ENCODE measurements around the gene SETX. TPM values are rescaled to one million over a fixed set of nuclear protein-coding genes. Genes with fewer than 3 reads are reported as not detected.

SETX gene
- total RNA-seq, 2 donors from 2014 or later = 25.8 to 36.8 TPM

GRCh38 chr9:132250324-132251262 lies 104.2 kb downstream of the SETX start:
- no peak for TF ChIP-seq CTCF (IDR thresholded peaks at IDR 0.05)
- intact Hi-C loops (cut with DNase I) = loop anchor here (5.0 kb wide), 1 partner anchor 488 kb away; no protein-coding TSS in a partner anchor
- Histone ChIP-seq H3K4me3 (no peak overlapping the region), H3K27me3 (peaks cover 6% of the 10 kb centered on the region), H3K4me1 (no peaks in the 10 kb centered on the region), H3K36me3 (no peaks in the 10 kb centered on the region), H3K9ac (ENCODE audit: low read depth in 2 of 2, low read length in 2 of 2) (no peak overlapping the region), H3K27ac (no peak overlapping the region), H3K9me3 (no peaks in the 10 kb centered on the region)
- no peak for DNase-seq

- Histone ChIP-seq H3K9ac (ENCODE audit: low read depth in 2 of 2, low read length in 2 of 2) (no peak overlapping the region), H3K36me3 (no peaks in the 10 kb centered on the region), H3K9me3 (no peaks in the 10 kb centered on the region), H3K27ac (no peak overlapping the region), H3K27me3 (peaks cover 7% of the 10 kb centered on the region), H3K4me3 (no peak overlapping the region), H3K4me1 (no peaks in the 10 kb centered on the region)
- no peak for TF ChIP-seq CTCF (IDR thresholded peaks at IDR 0.05)
- no peak for DNase-seq
- intact Hi-C loops (cut with DNase I) = loop anchor here (5.0 kb wide), 1 partner anchor 487 kb away; no protein-coding TSS in a partner anchor
Measured at GRCh38 chr9:132249690-132250089, 105.1 kb downstream of the SETX start.

GRCh38 chr9:132249123-132249522 lies 105.7 kb downstream of the SETX start:
- Histone ChIP-seq H3K27ac (no peak overlapping the region), H3K4me1 (no peaks in the 10 kb centered on the region), H3K9me3 (no peaks in the 10 kb centered on the region), H3K27me3 (peaks cover 7% of the 10 kb centered on the region), H3K4me3 (no peak overlapping the region), H3K36me3 (no peaks in the 10 kb centered on the region), H3K9ac (ENCODE audit: low read depth in 2 of 2, low read length in 2 of 2) (no peak overlapping the region)
- no peak for TF ChIP-seq CTCF (IDR thresholded peaks at IDR 0.05)
- intact Hi-C loops (cut with DNase I) = no loop called here
- DNase-seq = no peak

- DNase-seq = no peak
- Histone ChIP-seq H3K36me3 (no peaks in the 10 kb centered on the region), H3K4me1 (no peaks in the 10 kb centered on the region), H3K9ac (ENCODE audit: low read depth in 2 of 2, low read length in 2 of 2) (no peak overlapping the region), H3K9me3 (no peaks in the 10 kb centered on the region), H3K27ac (no peak overlapping the region), H3K4me3 (no peak overlapping the region), H3K27me3 (peaks cover 10% of the 10 kb centered on the region)
- intact Hi-C loops (cut with DNase I) = no loop called here
- no peak for TF ChIP-seq CTCF (IDR thresholded peaks at IDR 0.05)
Measured at GRCh38 chr9:132247942-132248341, 106.8 kb downstream of the SETX start.

- no peak for TF ChIP-seq CTCF (IDR thresholded peaks at IDR 0.05)
- no peak overlapping the region for H3K9ac ChIP-seq (ENCODE audit: low read depth in 2 of 2, low read length in 2 of 2)
- H3K27me3 ChIP-seq = peaks cover 13% of the 10 kb centered on the region
- intact Hi-C loops (cut with DNase I) = no loop called here
- no peak for DNase-seq
- no peaks in the 10 kb centered on the region for H3K36me3 ChIP-seq
- no peaks in the 10 kb centered on the region for H3K9me3 ChIP-seq
- no peak overlapping the region for H3K4me3 ChIP-seq
- H3K4me1 ChIP-seq = peaks cover 3% of the 10 kb centered on the region
- H3K27ac ChIP-seq = no peak overlapping the region
Measured at GRCh38 chr9:132245465-132245864, 109.3 kb downstream of the SETX start.

Measured in colonic mucosa (tissue), 4 donors.